GM19455 (cell line): ENCODE results near the gene SLC7A14.

Experiments used
- ATAC-seq: cut with Tn5 transposase; IDR thresholded peaks from one replicate; pipeline ENCODE4 v1.9.1; 2021; ENCODE audit not compliant: unreplicated experiment

Gene SLC7A14

DNA sequence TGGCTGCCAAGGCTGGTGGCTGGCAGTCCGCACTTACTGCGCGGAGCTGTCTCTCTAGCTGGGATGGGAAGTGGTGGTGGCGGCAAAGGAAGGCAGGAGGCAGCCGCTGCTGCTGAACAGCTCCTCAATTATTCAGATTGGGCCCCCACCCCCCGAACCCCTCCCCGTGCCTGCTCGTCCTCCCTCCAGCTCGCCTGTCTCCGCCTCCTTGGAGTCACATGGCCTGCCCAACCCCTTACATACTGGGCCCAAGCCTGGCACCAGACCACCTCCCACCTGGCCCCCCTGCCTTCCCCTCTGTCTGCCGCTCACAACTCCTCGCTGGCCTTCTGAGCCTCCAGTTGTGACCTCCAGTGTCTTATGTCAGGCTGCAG is at the start of gene SLC7A14:
TSS of gene SLC7A14 (minus strand) at position 139 of the 374 bp plus-strand sequence. CDS start 59,139 bp downstream, outside the sequence.
- ATAC-seq, result no peak

- ATAC-seq, result no peak
Observed at GRCh38 chr3:170635385-170635735, 49.5 kb upstream of the SLC7A14 start.

GRCh38 chr3:170634663-170635384 is 48.9 kb upstream of the SLC7A14 start:
- peak; percentile 69 for ATAC-seq

DNA sequence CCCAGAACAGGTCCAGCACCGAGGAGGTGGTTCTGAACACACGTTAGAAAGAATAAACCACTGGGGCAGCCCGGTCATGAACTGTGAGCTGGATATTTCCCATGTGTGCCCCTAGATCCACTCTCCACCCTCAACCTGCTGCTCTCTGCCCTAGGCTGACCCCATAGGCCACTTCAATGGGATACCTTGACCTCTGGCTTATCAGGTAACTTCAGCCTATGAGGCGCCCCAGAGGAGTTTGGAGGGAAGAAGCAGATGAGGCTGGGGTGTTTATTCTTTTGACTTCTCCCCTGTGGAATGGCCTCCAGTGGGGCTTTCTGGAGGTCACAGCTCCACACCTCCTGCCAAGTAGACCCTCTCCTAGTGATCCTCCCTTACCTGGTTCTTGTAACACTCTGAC is 47.7 kb upstream of the SLC7A14 start:
- ATAC-seq, result no peak

- peak; percentile 79 for ATAC-seq
Observed at GRCh38 chr3:170632780-170633179, 46.9 kb upstream of the SLC7A14 start.

DNA sequence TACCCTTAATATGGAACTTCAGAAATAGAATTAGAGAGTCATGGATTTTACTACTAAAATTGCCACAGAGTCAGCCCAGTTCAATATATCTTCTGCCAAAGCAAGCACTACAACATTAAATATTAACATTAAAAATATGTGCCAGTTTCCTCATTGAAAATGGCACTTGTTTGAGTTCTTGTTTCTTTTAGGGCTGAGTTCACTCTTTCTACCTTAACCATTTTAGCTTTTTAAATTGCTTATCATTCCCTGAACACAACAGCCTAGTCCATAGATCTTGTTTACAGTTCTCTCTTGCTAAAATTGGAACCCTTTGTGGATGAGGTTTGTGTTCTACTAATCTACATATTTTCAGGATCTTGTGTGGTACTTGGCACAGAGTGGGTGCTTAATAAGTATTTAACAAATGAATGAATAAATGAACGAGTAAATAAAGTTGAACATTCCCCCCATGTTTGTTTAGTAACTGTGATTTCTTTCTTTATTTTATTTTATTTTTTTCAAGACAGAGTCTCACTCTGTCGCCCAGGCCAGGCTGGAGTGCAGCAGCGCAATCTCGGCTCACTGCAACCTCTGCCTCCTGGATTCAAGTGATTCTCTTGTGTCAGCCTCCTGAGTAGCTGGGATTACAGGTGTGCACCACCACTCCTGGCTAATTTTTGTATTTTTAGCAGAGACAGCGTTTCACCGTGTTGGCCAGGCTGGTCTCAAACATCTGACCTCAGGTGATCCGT is 46.0 kb upstream of the SLC7A14 start:
- ATAC-seq, result no peak

GRCh38 chr3:170623524-170623923 is 37.6 kb upstream of the SLC7A14 start:
- no peak for ATAC-seq

GRCh38 chr3:170622369-170623159 is 36.7 kb upstream of the SLC7A14 start:
- ATAC-seq, result no peak

- ATAC-seq, result no peak
Observed at GRCh38 chr3:170621256-170621655, 35.4 kb upstream of the SLC7A14 start.

DNA sequence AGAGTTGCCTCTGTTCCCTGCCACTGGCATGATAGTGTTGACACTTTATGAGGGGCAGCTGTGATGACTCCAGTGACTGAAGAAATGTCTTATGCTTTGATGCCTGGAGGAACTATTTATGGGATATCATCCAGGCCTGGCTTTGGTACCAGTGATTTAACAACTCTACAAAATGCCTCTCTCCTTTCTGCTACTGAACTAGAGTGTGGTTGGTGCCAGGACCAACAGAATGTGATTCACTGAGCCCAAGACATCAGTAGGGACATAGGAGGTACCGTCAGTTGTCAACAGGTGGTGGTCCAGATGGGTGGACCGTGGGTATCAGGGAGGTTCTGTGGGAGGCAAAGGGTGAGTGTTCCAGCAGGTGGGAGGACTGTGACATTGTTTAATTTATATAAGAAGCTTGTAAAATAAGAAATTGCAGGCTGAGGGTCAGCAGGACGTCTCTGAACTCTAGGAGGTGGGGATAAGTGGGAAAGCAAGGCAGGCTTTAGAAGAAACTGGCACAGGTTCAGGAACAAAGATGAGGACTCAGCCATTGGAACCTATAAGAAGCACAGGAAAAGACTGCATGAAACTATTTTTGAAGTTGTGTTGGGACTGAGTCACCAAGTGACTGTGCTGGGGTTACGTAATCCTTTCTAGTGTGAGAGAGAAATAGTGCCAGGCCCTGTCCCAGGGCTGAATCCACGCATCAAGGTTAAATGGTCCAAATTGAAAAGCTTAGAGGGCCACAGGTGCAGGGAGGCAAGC is 28.5 kb upstream of the SLC7A14 start:
- no peak for ATAC-seq

- ATAC-seq, result no peak
Observed at GRCh38 chr3:170611751-170612150, 25.9 kb upstream of the SLC7A14 start.

DNA sequence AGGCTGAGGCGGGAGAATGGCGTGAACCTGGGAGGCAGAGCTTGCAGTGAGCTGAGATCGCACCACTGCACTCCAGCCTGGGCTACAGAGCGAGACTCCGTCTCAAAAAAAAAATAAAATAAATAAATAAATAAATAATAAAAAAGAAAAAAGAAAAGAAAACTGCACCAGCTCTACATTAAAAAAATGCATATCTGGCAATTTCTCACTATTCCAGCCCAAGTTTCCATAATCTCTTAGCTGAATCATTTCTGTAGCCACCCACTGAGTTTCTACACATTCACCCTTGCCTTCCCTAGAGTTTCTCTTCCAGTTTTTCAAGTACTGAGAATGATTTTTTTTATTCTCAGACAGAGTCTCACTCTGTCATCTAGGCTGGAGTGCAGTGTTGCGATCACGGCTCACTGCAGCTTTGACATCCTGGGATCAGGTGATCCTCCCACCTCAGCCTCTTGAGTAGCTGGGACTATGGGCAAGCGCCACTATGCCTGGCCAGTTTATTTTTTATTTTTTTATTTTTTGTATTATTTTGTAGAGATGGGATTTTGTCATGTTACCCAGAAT is 24.5 kb upstream of the SLC7A14 start:
- ATAC-seq, result no peak

DNA sequence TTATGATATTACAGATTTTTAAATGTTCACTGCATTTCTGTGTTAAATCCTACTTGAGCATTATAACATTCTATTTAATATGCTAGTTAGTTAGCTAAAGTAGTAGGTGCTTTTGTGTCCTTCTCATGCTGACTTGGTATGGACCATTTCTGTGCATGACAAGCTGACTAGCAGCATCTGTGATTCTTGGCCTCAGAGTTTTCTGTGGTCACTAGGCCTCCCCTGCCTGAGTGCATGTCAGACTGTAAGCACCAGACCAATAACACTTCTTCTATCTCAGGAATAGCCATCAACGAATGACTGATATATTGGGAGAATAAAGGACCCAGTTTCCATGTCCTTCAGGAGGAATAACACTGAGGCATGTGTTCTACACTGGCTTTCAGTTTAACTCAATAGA is 22.6 kb upstream of the SLC7A14 start:
- no peak for ATAC-seq

- ATAC-seq, result no peak
Observed at GRCh38 chr3:170606675-170607074, 20.8 kb upstream of the SLC7A14 start.

- no peak for ATAC-seq
Observed at GRCh38 chr3:170605490-170605889, 19.6 kb upstream of the SLC7A14 start.

DNA sequence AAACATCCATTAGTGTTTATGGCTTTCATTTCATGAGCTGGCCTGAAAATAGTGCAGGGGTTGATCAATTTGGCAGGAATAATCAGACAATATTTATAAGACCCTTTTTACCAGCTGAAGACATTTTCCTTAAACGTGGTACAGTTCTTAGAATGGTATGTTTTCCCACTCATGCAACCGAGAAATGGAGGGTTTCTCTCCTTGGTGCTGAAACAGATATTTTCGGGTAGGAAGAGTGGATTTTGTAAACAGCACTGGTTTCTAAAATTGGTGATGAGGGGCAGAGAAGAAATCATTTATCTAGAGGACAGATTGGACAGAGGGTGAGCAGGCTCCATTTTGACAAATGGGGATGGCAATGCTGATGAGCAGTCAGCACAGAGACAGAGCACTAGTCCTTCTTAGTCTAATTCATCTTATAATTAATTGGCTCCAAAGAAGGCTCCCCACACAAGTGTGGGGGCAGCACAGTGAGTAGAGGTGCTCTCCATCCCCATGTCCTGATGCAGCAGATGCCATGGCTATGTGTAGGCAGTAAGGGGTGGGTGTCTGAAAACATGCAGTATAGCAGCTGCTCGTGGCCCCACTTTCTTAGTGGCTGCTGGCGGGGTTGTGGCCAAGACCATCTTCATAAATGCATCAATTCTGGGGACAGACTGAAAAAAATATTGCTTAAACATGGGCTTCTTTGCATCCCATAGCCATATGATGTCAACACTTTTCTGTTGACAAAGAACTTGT is 18.1 kb upstream of the SLC7A14 start:
- ATAC-seq, result no peak

DNA sequence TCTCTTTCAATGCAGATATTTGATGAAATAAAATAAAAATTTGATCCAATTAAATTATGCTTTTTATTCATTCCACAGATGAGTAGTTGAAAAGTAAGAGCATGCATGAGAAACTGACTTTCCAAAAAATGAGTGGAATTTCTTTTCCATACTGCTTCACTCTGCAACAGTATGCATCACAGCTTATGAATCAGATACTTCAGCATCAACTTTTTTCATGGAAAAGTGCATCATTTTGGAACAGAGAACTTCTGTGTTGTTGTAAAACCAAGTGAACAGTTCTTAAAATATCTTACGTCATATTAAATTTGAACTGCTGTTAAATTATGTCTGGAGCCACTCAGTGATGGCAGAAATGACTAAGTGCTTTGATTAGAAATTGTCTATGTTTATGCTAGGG is 16.7 kb upstream of the SLC7A14 start:
- ATAC-seq, result no peak

DNA sequence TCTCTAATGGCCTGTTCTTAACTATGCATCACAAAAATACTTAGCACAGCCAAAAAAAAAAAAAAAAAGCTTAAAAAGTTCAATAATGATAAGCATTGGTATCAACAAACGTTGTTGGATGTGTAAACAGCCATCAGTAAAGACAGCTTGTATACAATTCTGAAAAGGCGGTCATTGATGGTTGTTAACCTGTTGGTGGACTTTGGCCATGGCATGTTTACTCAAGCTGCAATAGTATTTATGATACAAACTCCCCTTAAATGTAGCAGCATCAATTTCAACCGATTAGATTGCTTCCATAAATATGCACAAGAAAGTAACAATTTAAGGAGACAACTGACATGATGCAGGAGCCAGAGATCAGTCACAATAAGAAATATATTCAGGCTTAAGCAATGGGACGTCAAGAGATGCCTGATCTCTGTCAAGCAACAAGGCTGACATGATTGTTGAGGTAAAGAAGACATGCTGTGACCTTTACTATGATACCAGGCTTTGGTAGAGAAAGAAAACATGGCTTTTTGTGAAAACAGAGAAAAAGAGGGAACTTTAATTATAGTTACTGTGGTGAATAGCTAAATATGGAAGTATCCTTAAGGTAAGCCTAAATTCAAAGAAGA is 14.2 kb upstream of the SLC7A14 start:
- ATAC-seq, result no peak

GRCh38 chr3:170599091-170599490 is 13.2 kb upstream of the SLC7A14 start:
- ATAC-seq, result no peak

- no peak for ATAC-seq
Observed at GRCh38 chr3:170598091-170598502, 12.2 kb upstream of the SLC7A14 start.
